HEK293 (cell line): ENCODE results near the gene GAL.

ENCODE experiments used
- TF ChIP-seq, protein P1 (sequence below): fragments of 450-650 bp; IDR thresholded peaks from 2 replicates; pipeline ENCODE4 v1.5.1; 2018; ENCODE audit warnings: missing biosample characterization, missing genetic modification characterization
- TF ChIP-seq, protein P2 (sequence below): fragments of 450-650 bp; formaldehyde crosslinking; IDR thresholded peaks from 2 replicates; pipeline ENCODE4 v1.5.1; 2016; ENCODE audit warnings: missing biosample characterization, missing genetic modification characterization

GRCh38 chr11:68711114-68711513, 26.8 kb downstream of the GAL start:
- TF ChIP-seq, protein P1, sequence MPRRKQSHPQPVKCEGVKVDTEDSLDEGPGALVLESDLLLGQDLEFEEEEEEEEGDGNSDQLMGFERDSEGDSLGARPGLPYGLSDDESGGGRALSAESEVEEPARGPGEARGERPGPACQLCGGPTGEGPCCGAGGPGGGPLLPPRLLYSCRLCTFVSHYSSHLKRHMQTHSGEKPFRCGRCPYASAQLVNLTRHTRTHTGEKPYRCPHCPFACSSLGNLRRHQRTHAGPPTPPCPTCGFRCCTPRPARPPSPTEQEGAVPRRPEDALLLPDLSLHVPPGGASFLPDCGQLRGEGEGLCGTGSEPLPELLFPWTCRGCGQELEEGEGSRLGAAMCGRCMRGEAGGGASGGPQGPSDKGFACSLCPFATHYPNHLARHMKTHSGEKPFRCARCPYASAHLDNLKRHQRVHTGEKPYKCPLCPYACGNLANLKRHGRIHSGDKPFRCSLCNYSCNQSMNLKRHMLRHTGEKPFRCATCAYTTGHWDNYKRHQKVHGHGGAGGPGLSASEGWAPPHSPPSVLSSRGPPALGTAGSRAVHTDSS: no peak
- TF ChIP-seq, protein P2, sequence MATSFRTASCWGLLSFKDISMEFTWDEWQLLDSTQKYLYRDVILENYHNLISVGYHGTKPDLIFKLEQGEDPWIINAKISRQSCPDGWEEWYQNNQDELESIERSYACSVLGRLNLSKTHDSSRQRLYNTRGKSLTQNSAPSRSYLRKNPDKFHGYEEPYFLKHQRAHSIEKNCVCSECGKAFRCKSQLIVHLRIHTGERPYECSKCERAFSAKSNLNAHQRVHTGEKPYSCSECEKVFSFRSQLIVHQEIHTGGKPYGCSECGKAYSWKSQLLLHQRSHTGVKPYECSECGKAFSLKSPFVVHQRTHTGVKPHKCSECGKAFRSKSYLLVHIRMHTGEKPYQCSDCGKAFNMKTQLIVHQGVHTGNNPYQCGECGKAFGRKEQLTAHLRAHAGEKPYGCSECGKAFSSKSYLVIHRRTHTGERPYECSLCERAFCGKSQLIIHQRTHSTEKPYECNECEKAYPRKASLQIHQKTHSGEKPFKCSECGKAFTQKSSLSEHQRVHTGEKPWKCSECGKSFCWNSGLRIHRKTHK (tag by site-specific recombination): no peak
